ENCODE data around the gene CDH1. TPM values are rescaled to one million over a fixed set of nuclear protein-coding genes. Genes with fewer than 3 reads are reported as not detected.
A peak's percentile ranks its signal among the peaks of the same experiment; 100 is the strongest.

Gene CDH1
- total RNA-seq, 2 experiments from 2014 or later = 0.16 to 0.54 TPM

DNA sequence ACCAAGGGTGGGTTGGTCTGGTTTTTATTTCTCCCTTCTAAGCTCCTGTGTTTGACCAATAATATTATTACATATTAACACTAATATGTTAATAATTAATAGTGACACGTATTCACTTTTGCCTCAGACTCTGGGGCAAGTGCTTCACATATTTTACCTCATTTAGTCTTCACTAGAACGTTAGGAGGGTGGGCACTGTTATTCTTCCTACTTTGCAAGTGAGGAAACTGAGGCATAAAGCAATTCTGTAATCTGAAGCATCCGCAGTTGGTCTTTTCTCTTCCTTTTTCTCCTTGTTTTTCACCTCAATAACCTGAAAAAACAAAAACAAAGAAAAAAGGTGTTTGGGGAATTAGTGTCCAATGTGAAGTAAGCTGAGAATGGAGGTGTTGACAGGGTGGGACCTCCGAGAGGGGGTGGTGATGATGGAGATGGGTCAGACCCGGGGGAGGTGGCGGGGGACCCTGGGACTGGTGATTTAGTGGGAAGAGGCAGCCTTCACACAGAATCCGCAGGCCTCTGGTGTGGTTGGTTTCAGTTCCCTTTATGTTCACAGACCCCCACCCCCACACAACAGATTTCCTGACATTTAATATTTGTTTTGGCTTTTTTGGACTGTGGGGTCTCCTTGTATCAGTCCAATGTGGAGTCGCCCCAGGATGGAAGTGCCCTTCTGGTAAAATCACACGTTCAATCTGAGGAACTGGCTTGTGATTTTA is 3.7 kb downstream of the CDH1 start:
- DNase-seq = no peak
- Mint-ChIP-seq H3K36me3 (ENCODE audit: low read depth) (no peaks in the 10 kb centered on the region), H3K27me3 (peaks cover 25% of the 10 kb centered on the region), H3K27ac (no peak overlapping the region), H3K4me1 (ENCODE audit: low read depth) (peaks cover 11% of the 10 kb centered on the region), H3K9me3 (no peaks in the 10 kb centered on the region), H3K4me3 (no peak overlapping the region)
- no peak for ATAC-seq
- TF ChIP-seq, protein P1, sequence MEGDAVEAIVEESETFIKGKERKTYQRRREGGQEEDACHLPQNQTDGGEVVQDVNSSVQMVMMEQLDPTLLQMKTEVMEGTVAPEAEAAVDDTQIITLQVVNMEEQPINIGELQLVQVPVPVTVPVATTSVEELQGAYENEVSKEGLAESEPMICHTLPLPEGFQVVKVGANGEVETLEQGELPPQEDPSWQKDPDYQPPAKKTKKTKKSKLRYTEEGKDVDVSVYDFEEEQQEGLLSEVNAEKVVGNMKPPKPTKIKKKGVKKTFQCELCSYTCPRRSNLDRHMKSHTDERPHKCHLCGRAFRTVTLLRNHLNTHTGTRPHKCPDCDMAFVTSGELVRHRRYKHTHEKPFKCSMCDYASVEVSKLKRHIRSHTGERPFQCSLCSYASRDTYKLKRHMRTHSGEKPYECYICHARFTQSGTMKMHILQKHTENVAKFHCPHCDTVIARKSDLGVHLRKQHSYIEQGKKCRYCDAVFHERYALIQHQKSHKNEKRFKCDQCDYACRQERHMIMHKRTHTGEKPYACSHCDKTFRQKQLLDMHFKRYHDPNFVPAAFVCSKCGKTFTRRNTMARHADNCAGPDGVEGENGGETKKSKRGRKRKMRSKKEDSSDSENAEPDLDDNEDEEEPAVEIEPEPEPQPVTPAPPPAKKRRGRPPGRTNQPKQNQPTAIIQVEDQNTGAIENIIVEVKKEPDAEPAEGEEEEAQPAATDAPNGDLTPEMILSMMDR (IDR thresholded peaks at IDR 0.05) = no peak
- ChIA-PET CTCF (no interaction called here), POLR2A (no interaction called here)
- intact Hi-C loops (cut with micrococcal nuclease) = no loop called here

DNA sequence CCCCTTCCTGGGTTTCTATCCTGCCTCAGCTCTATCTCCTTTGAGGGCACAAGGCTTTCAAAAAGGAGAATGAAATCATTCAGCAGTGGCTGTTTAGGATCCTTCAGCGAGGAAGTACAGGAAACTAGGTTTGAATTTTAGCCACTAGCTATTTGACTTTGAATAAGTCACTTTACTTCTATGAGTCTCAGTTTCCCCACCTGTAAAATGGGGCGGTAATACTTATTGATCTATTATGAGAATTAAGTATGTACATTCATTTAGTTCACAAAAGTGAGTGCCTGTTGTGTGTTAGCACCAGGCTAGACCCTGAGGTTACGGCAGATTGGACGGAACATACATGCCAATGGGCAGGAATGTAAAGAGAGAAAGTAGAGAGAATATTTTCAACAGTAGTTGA is 6.6 kb downstream of the CDH1 start:
- TF ChIP-seq, protein P1 (IDR thresholded peaks at IDR 0.05) = no peak
- intact Hi-C loops (cut with micrococcal nuclease) = no loop called here
- H3K27ac Mint-ChIP-seq = no peak overlapping the region
- no peak overlapping the region for H3K4me3 Mint-ChIP-seq
- ChIA-PET CTCF (no interaction called here), POLR2A (interaction anchor here (1.1 kb wide), 1 partner anchor 100 kb away, joined by 5 read pairs; the partner anchor contains the start of gene TANGO6)
- no peak for DNase-seq
- H3K36me3 Mint-ChIP-seq (ENCODE audit: low read depth) = no peaks in the 10 kb centered on the region
- ATAC-seq = no peak
- peaks cover 9% of the 10 kb centered on the region for H3K27me3 Mint-ChIP-seq
- no peaks in the 10 kb centered on the region for H3K9me3 Mint-ChIP-seq
- peaks cover 6% of the 10 kb centered on the region for H3K4me1 Mint-ChIP-seq (ENCODE audit: low read depth)

DNA sequence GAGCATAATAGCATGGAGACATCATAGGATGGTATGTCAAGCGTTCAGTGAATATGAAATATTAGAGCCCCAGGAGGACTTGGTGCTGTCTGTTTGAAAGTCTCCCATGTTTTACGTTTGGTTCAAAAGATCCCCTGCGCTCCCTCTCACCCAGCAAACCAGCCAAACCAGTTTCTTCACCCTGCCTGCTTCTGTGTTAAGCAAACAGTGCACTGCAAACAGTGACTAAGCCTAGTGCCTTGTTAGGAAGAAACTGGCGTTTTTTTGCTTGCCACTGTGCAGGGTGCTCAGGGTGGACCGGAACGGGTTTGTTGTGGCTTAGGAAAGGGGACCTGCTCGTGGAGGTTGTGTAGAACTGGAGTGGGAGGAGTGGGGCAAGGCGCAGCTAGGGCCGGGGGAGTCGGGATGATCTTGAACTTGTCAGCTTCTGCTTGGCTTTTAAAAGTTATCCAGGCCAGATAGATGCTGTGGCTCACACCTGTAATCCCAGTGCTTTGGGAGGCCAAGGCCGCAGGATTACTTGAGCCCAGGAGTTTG is 7.7 kb downstream of the CDH1 start:
- ChIA-PET POLR2A (no interaction called here), CTCF (no interaction called here)
- intact Hi-C loops (cut with micrococcal nuclease) = no loop called here
- TF ChIP-seq, protein P1 (IDR thresholded peaks at IDR 0.05) = no peak
- DNase-seq (no peak), ATAC-seq (no peak)
- no peak overlapping the region for H3K27ac Mint-ChIP-seq
- H3K27me3 Mint-ChIP-seq = peaks cover 12% of the 10 kb centered on the region
- H3K4me3 Mint-ChIP-seq = no peak overlapping the region
- no peaks in the 10 kb centered on the region for H3K9me3 Mint-ChIP-seq
- H3K4me1 Mint-ChIP-seq (ENCODE audit: low read depth) = peaks cover 6% of the 10 kb centered on the region
- H3K36me3 Mint-ChIP-seq (ENCODE audit: low read depth) = no peaks in the 10 kb centered on the region

DNA sequence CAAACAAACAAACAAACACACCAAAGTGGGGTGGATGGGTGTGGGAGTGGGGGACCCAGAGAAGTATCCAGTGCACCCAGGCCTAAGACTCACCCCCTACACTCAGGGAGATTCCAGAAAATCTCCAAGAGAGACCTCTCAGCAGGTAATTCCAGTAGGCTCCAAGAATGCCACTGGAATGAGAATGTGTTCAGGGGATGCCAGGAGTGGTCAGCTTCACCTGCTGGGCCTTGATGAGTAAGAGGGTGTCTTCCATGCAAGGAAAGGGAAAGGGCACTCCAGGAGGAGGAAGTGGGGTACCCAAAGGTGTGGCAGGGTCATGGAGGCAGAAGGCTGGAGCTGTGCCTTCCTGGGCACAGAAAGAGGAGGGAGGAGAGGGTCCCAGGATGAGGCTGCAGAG is 9.9 kb downstream of the CDH1 start:
- Mint-ChIP-seq H3K4me3 (no peak overlapping the region), H3K27ac (no peak overlapping the region), H3K36me3 (ENCODE audit: low read depth) (no peaks in the 10 kb centered on the region), H3K9me3 (no peaks in the 10 kb centered on the region), H3K27me3 (peaks cover 5% of the 10 kb centered on the region), H3K4me1 (ENCODE audit: low read depth) (no peaks in the 10 kb centered on the region)
- TF ChIP-seq, protein P1 (IDR thresholded peaks at IDR 0.05) = no peak
- intact Hi-C loops (cut with micrococcal nuclease) = no loop called here
- ATAC-seq = no peak
- ChIA-PET POLR2A (interaction anchor here (1.0 kb wide), 1 partner anchor 14 kb away, joined by 3 read pairs; no protein-coding TSS in a partner anchor), CTCF (no interaction called here)
- DNase-seq = no peak

DNA sequence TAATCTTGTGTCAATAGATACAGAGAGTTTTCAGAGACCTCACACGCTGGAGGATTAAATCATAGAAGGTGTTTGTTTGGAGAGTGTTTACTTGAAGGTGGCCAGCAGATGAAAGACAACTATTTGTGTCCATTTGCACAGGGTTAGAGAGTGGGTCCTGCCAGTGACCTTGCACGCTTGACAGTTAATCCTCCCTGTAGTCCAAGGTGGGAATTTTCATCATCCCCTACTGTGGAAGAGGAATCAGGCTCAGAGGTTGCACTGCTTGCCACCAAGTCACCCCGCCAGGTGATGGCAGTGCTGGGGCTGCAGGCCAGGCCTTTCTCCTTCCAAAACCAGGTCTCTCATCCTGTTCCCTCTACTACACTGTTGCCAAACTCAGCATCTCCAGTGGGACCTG is 12.3 kb downstream of the CDH1 start:
- H3K4me1 Mint-ChIP-seq (ENCODE audit: low read depth) = peaks cover 15% of the 10 kb centered on the region
- H3K9me3 Mint-ChIP-seq = no peaks in the 10 kb centered on the region
- no peak for DNase-seq
- TF ChIP-seq, protein P1 (IDR thresholded peaks at IDR 0.05) = peak; percentile 13
- no peak overlapping the region for H3K27ac Mint-ChIP-seq
- POLR2A ChIA-PET = no interaction called here
- CTCF ChIA-PET = no interaction called here
- no peak overlapping the region for H3K4me3 Mint-ChIP-seq
- peaks cover 5% of the 10 kb centered on the region for H3K27me3 Mint-ChIP-seq
- no peaks in the 10 kb centered on the region for H3K36me3 Mint-ChIP-seq (ENCODE audit: low read depth)
- intact Hi-C loops (cut with micrococcal nuclease) = no loop called here
- ATAC-seq = no peak

Measured in activated CD8-positive, alpha-beta T cell treated with anti-CD3 and anti-CD28 coated beads for 36 hours (primary cell).